ENCODE data around the gene ERCC3.

Gene ERCC3

DNA sequence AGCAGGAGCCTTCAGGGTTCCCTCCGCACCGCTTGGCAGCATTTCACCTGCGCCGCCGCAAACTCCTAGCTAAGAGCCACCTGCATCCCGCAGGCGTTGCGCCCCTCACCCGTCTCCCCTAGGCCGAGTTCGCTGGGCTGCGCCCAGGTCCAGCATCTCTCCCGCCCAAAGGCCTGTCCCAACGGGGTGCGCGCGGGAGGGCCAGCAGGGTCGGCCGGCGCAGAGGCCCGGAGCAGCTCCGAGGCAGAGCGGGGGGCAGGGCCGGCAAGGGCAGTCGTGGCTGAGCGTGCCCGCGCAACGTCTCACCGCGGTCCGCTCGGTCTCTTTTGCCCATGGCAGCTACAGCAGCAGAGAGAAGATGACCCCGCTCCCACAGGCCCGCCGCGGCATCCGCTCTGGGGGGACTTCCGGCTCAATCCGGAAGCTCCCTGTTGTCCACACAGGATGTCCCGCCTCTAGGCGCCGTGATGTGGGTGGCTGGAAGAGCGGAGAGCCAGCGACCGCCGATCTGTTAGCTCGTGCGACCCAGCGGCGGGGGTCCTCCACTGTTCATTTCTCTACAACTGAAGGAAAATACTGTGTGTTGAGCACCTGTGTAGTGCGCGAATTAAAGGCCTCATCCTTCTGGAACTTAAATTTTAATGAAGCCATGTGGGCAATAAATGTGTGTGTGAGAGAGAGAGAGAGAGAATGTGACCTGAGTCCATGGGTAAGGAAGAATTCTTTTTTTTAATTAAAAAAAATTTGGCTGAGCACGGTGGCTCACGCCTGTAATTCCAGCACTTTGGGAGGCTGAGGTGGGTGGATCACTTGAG, at the start of gene ERCC3:
TSS of gene ERCC3 (minus strand) at position 397 of the 815 bp plus-strand sequence. CDS start at position 334, 63 bp downstream.
- peak; percentile 71 to 75 for DNase-seq

DNA sequence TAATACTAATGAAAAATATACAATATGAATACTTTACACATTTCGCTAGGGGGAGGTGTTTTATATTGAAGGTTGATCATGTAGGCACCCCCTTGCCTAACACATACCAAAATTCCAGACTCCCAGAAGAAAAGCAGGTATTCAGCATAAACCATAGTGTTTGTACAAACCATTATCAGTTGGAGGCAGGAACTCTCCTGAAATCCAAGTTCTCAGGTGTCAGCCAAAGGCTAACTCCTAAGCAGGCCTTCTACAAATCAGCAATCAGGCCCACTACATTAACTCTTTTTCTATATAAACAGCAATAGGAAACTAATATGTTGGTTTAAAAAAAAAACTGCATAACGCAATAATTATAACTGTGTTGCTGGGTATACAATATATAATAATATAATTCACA, 49.3 kb upstream of the ERCC3 start:
- DNase-seq, result no peak

DNA sequence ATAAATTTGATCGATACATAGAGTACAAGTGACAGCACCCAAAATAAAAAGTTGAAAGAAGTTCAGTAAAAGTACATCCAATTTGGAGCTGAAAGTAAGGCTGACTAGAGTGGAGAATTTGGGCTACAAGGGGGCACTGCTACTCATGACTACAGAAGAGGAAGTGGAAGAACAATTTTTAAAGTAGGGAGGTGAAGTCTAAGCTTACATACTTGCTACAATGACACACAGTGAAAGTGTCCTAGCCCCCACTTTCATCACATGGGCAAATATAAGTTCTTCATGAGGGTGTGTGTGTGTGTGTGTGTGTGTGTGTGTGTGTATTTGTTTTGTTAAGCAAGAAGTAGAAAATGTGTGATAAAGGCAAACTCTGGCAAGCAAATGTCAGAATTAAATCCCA, 48.2 kb upstream of the ERCC3 start:
- no peak for DNase-seq

DNA sequence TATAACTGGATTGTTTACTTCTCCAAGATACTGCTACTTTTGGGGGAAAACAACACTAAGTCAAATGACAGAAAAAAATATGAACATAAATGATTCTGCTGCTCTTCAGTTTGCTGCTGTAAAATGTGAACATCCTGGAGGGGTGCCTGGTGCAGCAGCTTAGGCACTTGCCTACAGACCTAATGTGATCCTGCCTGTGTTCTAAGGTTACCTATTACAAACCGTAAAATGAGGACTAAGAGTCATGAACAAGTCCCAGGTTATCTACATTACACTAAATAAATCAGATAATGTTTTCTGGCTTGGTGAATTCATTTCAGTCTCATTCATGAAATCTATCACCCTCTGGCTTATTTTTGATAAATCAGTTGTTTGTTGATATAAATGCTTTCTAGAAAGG, 38.4 kb upstream of the ERCC3 start:
- DNase-seq, result no peak

DNA sequence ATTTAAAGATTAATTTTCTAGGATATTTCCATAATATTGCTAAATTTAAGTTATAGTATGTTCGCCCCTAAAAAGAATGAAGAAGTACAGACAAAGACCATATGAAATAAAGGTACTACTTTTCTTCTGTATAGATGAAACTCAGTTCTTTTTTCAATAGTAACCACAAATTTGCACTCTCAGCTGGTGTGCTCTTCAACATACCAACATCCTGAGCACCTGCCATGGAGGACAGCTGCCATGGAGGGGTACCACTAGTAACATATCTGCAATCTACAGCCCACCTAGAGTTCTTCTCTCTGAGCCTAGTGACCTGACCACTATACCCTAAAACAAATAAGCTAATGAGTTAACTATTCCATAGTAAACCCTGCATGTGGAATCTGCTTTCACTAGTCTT, 36.8 kb upstream of the ERCC3 start:
- no peak for DNase-seq

DNA sequence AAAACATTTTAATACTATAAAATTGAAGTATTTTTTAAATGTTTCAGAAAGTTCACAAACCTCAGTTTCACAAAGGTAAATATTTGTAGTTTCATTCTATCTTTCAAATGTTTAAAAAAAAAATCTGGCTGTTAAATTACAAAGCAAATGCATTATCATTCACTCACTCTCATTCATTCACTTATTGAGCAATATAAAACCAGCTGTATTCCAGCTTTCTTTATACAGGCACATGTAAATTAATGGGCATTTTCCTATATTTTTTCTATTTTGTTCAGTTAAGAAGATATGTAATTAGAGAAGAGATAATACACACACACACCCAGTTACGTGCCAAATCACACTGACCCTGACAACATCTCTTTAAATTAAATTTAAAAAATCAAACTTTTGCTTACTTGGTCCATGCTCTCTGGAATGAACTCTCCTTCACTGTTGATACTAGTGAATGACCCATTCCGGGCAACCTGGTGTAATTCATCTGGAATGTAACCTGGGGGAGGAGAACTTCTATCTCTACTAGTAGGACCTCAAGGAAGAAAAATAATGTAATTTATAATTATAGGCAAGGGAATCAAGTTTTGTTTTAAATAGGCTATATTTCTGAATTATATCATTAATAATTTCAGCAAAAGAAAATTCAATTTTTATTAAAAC, 32.5 kb upstream of the ERCC3 start:
- no peak for DNase-seq

DNA sequence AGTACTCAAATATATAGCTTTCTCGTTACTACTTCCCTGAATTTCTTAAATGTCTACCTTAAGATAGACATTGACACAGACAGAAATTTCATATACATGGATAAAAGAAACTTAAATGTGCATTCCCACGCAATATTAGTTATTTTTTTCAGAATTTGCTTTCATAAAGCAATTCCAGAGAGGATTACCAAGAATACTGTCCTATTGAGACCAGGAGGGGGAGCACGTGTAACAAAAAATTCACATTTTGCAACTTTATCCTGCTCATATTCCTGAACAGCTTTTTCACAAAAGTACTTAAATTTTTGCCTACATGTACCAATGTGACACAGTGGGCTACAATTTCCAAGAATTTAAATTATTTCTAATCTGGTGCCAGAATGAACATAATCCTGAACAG, 30.7 kb upstream of the ERCC3 start:
- DNase-seq, result no peak

DNA sequence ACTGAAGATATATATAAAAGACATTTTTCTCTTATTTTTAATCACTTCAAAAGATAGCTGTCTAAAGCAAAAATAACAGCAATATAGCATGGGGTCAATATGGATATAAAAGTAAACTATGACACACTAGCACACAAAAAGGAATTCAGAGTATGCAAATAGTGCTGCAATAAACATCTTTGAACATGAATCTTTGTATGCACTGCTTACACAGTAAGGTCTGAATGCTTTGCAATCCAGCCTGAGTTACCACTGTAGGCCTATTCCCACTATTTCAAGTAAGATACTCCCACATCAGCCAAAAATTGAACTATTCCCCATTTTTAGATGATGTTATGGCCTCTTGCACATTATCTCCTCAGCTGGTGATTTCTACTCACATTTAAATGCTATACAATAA, 27.4 kb upstream of the ERCC3 start:
- no peak for DNase-seq

DNA sequence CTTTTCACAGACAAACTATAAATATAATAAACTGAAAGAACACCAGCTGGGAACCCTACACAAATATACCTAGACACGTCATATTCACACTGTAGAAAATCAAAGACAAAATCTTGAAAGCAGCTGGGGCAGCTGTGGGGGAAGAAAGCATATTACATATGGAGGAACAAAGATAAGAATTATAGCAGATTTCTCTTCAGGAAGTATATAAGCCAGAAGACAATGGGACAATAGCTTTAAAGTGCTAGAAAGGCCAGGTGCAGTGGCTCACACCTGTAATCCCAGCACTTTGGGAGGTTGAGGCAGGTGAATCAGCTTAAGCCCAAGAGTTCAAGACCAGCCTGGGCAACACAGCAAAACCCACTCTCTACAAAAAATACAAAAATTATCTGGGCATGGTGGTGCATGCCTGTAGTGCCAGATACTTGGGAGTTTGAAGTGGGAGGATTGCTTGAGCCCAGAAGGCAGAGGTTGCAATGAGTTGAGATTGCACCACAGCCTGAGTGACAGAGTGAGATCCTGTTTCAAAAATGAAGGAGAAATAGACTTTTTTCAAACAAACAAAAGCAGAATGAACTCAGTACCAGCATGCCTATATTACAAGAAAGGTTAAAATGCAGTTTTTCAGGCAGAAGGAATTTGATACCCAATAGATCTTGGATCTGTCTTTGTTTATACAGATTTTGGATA, 26.8 kb upstream of the ERCC3 start:
- DNase-seq, result no peak

DNA sequence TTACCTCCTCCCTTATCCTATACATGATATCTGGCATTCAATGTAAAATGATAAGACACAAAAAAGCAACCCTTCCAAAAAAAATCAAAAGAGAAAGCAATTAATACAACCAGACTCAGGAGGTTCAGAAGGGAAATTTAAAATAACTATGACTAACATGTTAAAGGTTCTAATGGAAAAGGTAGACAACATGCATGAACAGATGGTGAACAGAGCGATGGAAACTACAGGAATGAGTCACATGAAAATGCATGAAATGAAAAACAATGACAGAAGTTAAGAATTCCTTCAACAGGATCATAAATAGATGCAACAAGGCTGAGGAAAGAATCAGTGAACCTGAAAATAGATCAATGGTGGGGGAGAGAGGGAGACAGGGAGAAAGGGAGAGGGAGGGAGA, 26.1 kb upstream of the ERCC3 start:
- DNase-seq, result no peak

DNA sequence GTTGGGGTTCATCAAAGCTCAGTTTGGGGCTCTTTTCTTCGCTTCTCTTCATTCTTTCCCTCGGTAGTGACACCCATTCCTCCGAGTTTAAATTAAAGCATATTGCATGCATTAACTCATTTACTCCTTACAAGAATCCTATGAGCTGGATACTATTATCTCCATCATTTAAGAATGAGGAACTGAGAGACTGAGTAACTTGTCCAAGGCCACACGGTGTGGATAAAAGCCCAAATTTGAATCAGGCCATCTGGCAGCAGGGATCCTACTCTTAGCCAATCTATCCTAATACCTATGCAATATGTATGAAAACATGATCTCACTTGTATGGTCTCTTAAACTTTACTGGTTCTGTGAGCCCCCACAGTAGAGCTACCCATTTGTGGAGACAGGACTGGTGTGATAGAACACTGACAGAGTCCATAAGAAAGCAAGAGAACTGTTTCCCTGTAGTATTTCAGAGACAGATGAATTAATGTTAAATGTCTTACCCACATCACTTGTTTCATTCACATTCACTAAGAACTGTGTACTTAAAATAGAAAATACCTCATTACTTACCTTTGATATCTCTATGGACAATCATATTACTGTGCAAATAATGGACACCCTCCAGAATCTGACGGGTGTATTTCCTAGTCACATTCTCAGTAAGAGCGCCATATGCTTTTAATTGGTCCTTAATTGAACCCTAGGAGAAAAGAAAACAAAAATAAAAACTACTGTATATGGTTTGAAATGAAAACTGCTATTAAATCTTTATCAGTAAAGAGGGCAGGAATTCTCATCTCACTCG, 20.4 kb upstream of the ERCC3 start:
- DNase-seq, result no peak

DNA sequence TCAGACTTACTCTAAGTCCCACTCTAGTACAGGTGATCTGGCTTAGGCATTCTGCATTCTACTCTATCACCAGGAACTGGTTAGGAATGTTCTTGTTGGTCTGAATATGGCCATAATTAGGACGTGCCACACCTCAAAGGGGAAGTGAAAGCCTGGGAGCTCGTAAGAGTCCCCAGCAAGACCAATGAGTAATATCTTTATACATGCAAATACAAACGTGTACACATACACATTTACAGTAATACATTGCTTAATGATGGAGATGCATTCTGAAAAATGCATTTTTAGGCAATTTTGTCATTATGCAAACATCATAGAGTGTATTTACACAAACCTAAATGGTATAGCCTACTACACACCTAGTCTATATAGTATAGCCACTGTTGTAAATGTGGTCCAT, 19.5 kb upstream of the ERCC3 start:
- DNase-seq, result no peak

DNA sequence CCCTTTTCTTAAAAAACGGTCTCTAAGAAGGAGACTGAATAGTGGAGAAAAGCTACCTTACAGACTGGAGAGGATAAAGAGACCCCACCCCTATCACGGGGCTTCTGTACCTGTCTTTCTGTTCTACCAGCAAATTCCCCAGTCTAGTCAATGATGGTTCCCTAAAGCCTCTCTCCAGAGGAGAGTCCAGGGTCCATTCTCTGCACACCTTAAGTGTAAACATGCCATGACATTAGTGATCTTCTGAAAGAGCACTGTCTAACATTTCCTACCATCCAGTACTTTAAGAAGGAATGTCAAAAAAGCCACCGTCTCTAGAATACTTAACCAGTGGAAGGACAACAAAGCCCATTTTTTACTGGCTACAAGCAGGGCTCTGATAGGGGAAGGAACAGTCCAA, 17.0 kb upstream of the ERCC3 start:
- DNase-seq, result no peak

DNA sequence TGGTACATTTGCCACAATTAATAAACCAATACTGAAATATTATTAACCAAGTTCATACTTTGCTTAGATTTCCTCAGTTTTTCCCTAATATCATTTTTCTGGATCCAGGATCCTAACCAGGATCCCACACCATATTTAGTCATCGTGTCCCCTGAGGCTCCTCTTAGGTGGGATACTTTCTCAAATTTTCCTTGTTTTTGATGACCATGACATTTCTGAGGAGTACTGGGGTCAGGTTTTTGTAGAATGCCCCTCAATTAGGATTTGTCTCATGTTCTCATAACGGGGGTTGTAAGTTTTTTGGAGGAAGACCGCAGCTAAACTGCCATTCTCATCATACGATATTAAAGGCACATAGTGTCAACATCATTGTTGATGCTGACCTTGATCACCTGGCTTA, 15.5 kb upstream of the ERCC3 start:
- DNase-seq, result no peak

DNA sequence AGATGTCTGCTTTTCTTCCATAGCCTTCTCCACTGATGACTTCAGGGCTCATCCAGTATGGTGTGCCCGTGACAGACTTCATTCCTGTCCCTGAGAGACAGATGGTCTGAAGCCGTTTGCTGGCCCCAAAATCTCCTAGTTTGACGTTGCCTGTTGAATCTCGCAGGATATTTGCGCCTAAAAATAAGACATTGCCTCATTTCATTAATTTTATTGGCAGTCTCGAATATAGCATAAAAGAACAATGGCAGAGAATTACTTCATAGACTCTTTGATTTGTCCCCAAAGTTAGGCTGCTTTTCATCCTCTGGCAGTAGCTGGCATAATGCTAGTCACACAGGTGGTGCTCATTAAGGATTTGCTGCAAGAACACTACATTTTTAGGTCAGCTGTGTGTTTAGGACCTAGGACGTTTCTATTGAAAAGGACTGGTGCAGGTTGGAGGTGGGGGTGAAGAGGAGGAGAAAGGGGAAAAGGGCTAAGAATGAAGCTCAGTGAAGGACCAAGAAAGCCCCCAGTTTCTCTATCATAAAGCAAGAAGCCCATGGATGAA, 14.7 kb upstream of the ERCC3 start:
- no peak for DNase-seq

DNA sequence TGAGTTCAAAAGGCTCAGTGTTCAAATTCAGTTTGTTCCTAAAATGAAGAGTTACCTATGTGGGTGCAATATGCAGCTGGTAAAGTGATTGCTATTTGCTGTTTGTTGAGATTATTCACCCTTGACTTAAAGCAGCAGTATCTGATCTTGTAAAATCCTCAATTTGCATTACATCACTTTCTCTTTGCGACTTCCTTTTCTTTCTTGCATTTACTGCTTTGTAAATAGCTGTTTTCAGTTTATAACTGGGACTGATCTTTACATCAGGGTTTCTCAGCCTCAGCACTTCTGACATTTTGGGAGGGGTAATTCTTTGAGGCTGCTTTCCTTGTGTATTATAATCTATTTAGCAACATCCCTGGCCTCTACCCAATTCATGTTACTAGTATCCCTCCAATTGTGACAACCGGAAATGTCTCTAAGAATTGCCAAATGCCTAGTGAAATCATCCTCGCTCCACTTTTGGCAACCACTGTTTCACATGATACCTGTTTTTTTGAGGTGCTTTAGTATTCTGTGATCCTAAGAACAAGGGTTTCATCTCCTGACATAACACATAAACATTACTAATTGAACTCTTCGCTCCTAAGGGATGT, 12.1 kb upstream of the ERCC3 start:
- no peak for DNase-seq

DNA sequence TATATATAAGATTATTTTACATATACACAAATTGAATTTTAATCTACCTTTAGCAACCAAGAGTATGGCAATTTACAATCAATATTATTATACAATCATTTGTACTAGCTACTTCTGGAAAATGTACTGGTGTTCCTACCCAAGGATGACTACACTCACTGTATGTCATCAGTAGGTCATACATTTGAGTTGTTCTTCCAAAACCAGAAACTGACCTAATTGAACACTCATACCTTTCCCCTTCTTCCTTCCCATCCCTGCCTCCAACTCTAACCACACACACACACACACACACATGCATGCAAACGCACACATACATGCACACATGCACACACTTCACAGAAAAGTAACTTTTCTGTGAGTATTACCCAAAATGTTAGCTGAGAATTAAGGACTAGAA, 8.2 kb upstream of the ERCC3 start:
- no peak for DNase-seq

DNA sequence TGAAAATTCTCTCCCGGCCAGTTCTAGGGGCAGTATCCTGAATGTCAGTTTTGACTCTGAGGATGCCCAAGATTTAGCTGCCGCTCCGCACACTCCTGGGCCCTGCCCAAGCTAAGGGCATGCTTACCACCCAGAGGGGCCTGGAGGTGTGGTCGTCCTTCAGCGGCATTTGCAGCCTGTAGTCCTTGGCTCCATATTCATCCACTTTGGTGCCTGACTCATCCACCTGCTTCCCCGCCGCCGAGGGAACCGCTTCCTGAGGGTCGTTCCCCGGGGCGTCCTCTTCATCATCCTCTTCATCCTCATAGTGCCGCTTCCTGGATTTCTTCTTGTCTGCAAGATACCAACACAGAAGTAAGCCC, 577 bp downstream of the ERCC3 start:
- peak in 1 of 2 experiments; percentile 3 for DNase-seq

DNA sequence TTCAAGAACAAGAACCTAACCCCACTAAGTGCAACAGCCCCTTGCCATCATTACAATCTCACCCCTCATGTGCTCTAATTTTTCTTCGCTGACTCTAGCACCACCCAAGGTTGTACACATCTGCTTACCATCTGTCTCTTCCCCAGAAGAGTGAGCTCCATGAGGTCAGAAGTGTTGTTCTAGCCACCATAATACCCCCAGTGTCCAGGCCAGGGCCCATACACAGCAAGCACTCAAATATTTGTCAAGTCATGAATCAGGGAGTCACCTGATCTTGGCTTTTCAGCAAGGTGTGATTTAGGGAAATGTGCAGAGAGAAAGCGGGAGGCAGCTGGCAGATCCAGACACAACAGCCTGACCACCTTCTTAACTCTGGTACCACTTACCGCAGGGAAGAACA, 5.7 kb downstream of the ERCC3 start:
- no peak for DNase-seq

DNA sequence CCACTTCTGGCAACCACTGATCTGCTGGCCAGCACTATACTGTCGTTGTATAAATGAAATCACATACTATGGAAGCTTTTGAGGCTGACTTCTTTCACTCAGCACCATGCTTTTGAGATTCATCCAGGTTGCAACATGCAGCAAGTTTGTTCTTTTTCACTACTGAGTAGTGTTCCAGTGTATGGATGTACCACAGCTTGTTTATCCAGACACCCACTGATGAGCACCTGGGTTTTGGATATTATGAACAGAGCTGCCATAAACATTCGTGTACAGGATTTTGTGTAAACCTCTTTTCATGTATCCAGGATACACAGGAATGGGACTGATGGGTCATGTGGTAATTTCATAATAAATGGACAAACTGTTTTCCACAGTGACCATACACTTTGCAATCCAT, 10.7 kb downstream of the ERCC3 start:
- DNase-seq, result no peak

DNA sequence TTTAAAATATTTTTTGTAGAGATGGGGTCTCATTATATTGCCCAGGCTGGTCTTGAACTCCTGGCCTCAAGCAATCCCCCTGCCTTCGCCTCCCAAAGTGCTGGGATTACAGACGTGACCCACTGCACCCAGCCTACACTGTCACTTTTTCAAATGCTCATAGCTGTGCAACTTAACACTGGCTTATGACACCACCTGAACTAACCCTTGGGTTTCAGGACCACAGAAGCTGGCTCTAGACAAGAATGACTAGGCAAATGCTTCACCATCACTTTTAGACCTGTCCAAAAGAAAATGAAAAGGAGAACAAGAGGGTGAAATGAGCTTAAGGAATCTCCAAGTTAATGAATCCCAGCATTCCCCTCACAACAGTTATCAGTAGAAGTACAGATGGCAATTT, 13.3 kb downstream of the ERCC3 start:
- DNase-seq, result no peak

DNA sequence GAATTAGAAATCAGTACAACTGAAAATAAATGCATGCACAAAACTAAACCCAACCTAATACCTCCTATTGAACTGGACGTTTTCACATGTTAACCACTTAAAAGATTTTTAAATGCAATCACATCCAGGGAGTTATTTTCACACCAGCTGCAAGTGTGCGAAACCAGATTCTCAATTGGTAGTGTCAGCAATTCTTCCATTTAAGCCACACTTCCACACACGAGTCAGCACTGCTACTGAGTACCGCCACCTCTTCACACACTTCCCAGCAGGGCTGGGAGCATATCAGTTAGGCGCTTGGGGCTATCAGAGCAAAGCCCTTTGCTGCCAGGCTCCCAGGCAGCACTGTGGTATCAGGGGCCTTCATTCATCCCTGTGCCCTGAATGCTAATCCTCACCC, 14.2 kb downstream of the ERCC3 start:
- DNase-seq, result no peak

DNA sequence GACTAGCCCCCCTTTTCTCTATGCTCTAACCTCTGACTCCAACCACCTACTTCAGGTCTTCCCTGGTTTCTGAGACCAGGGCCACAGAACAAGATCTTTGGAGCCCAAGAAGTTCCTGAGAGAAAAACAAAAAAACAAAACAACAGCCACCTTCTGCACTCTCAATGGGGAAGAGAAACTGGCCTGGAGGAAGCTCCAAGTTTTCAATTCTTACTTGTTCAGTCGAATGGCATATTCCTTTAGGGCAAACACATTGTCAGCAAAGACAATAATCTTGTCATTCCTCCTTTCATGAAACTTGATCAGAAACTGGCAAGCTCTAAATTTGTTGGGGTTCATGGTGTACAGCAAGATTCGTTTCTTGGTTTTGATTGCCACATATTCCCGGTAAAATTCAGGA, 15.0 kb downstream of the ERCC3 start:
- no peak for DNase-seq
